MM.1S (cell line): ENCODE data around the gene CD300H.

Experiments used
- DNase-seq: peaks from one replicate; pipeline ENCODE4 v3.0.0-alpha.2; 2015
- H2AFZ ChIP-seq: fragments of 300-600 bp; sonication (generic); 2 replicates; pipeline ENCODE4 v1.6.0; 2016; ENCODE audit warnings: antibody characterized with exemption, low read length
- H3F3A ChIP-seq: fragments of 300-600 bp; sonication (generic); 2 replicates; pipeline ENCODE4 v1.6.1; 2016; ENCODE audit warnings: mild to moderate bottlenecking, antibody characterized with exemption, low read length, moderate library complexity, mixed read lengths; ENCODE audit not compliant: insufficient read depth
- H3K27ac ChIP-seq: fragments of 300-600 bp; sonication (generic); 2 replicates; pipeline ENCODE4 v1.5.1; 2016; ENCODE audit warnings: mild to moderate bottlenecking, low read length
- H3K27me3 ChIP-seq: fragments of 300-600 bp; sonication (generic); replicated peaks from 2 replicates; pipeline ENCODE4 v1.6.0; 2016; ENCODE audit warnings: low read length; ENCODE audit not compliant: insufficient read depth
- H3K36me3 ChIP-seq: fragments of 300-600 bp; sonication (generic); replicated peaks from 2 replicates; pipeline ENCODE4 v1.6.1; 2016; ENCODE audit warnings: mild to moderate bottlenecking, low read length, mixed read lengths; ENCODE audit not compliant: insufficient read depth
- H3K4me1 ChIP-seq: fragments of 300-600 bp; sonication (generic); 2 replicates; pipeline ENCODE4 v1.6.1; 2016; ENCODE audit warnings: low read length, mixed read lengths
- H3K4me2 ChIP-seq: fragments of 300-600 bp; sonication (generic); 2 replicates; pipeline ENCODE4 v1.6.0; 2016; ENCODE audit warnings: low read depth, low read length
- H3K4me3 ChIP-seq: fragments of 300-600 bp; sonication (generic); 2 replicates; pipeline ENCODE4 v1.5.1; 2016; ENCODE audit warnings: low read length, mixed read lengths
- H3K79me2 ChIP-seq: fragments of 300-600 bp; sonication (generic); 2 replicates; pipeline ENCODE4 v1.6.1; 2016; ENCODE audit warnings: mixed run types, low read length, mixed read lengths
- H3K9ac ChIP-seq: fragments of 300-600 bp; sonication (generic); 2 replicates; pipeline ENCODE4 v1.6.1; 2016; ENCODE audit warnings: low read length, mixed read lengths
- H3K9me2 ChIP-seq: fragments of 300-600 bp; sonication (generic); replicated peaks from 2 replicates; pipeline ENCODE4 v1.6.1; 2016; ENCODE audit warnings: mild to moderate bottlenecking, low read length, mixed read lengths; ENCODE audit not compliant: insufficient read depth
- H3K9me3 ChIP-seq: fragments of 300-600 bp; sonication (generic); replicated peaks from 2 replicates; pipeline ENCODE4 v1.6.1; 2016; ENCODE audit warnings: mild to moderate bottlenecking, low read length, mixed read lengths; ENCODE audit not compliant: insufficient read depth
- H4K20me1 ChIP-seq: fragments of 300-600 bp; sonication (generic); 2 replicates; pipeline ENCODE4 v1.6.1; 2016; ENCODE audit warnings: mild to moderate bottlenecking, low read length, moderate library complexity, mixed read lengths; ENCODE audit not compliant: insufficient read depth
- CTCF ChIP-seq: fragments of 300-600 bp; sonication (generic); IDR thresholded peaks from 2 replicates; pipeline ENCODE4 v1.5.1; 2016; ENCODE audit warnings: antibody characterized with exemption, low read length, mixed read lengths
- EZH2 ChIP-seq: fragments of 300-600 bp; sonication (generic); optimal IDR thresholded peaks from 2 replicates; pipeline ENCODE3; 2017; ENCODE audit warnings: low read depth, mild to moderate bottlenecking, antibody characterized with exemption, low read length, mixed read lengths
- EZH2phosphoT487 ChIP-seq: fragments of 300-600 bp; sonication (generic); IDR thresholded peaks from 2 replicates; pipeline ENCODE4 v1.6.1; 2018; ENCODE audit warnings: antibody characterized with exemption, low read length

Gene CD300H

GRCh38 chr17:74567397-74567796, at the start of gene CD300H:
Gene CD300H (minus strand): TSS chr17:74567509.
- no peak within 1 kb of the TSS for H2AFZ ChIP-seq
- H3K27me3 ChIP-seq = peaks cover 85% of the 10 kb centered on the region
- H3F3A ChIP-seq = no peaks in the 10 kb centered on the region
- H3K4me2 ChIP-seq = no peak within 1 kb of the TSS
- no peak within 1 kb of the TSS for H3K27ac ChIP-seq
- H3K9ac ChIP-seq = no peak within 1 kb of the TSS
- DNase-seq = no peak
- no peaks in the 10 kb centered on the region for H3K36me3 ChIP-seq
- no peaks in the 10 kb centered on the region for H3K9me2 ChIP-seq
- H4K20me1 ChIP-seq = no peaks in the 10 kb centered on the region
- H3K4me3 ChIP-seq = no peak within 1 kb of the TSS
- H3K79me2 ChIP-seq = no peaks in the 10 kb centered on the region
- H3K4me1 ChIP-seq = no peaks in the 10 kb centered on the region
- TF ChIP-seq CTCF (no peak), EZH2 (no peak), EZH2phosphoT487 (no peak)
- H3K9me3 ChIP-seq = no peaks in the 10 kb centered on the region

DNA sequence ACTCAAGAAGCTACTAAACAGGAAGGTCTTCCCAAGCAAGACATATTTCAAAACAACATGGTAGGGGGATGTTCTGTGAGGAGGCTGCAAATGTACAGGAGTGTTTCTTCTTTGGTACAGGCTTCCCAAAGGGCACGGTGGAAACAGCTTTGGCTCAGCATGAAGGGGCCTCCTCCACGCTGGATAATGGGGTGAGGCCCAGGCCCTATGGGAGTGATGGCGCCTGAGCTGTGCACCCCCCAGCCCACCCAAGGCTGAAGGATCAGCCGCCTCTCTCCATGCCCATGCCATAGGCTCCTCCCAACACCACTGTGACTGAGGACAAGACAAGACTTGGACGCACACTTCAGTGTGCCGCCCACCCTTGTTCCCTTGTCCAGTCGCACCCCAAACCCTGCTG, 49.4 kb upstream of the CD300H start:
- Histone ChIP-seq H3K9me3 (no peaks in the 10 kb centered on the region), H3K27me3 (peaks cover 97% of the 10 kb centered on the region), H3K4me2 (no peak overlapping the region), H3F3A (no peaks in the 10 kb centered on the region), H3K9me2 (no peaks in the 10 kb centered on the region), H3K4me3 (no peak overlapping the region), H3K27ac (no peak overlapping the region), H3K36me3 (no peaks in the 10 kb centered on the region), H3K9ac (no peak overlapping the region), H3K4me1 (no peaks in the 10 kb centered on the region), H4K20me1 (no peaks in the 10 kb centered on the region), H2AFZ (no peak overlapping the region), H3K79me2 (no peaks in the 10 kb centered on the region)
- no peak for DNase-seq
- TF ChIP-seq EZH2phosphoT487 (no peak), CTCF (no peak), EZH2 (no peak)

- H3K9me2 ChIP-seq = no peaks in the 10 kb centered on the region
- H3K4me2 ChIP-seq = no peak overlapping the region
- no peaks in the 10 kb centered on the region for H3K9me3 ChIP-seq
- H3K27ac ChIP-seq = no peak overlapping the region
- no peak overlapping the region for H3K9ac ChIP-seq
- no peak for DNase-seq
- H3K4me3 ChIP-seq = no peak overlapping the region
- no peaks in the 10 kb centered on the region for H3K36me3 ChIP-seq
- H3K79me2 ChIP-seq = no peaks in the 10 kb centered on the region
- H3K4me1 ChIP-seq = no peaks in the 10 kb centered on the region
- no peaks in the 10 kb centered on the region for H4K20me1 ChIP-seq
- TF ChIP-seq EZH2phosphoT487 (no peak), CTCF (no peak), EZH2 (no peak)
- H2AFZ ChIP-seq = no peak overlapping the region
- H3K27me3 ChIP-seq = peaks cover 96% of the 10 kb centered on the region
- no peaks in the 10 kb centered on the region for H3F3A ChIP-seq
Observed at GRCh38 chr17:74612046-74612445, 44.7 kb upstream of the CD300H start.

DNA sequence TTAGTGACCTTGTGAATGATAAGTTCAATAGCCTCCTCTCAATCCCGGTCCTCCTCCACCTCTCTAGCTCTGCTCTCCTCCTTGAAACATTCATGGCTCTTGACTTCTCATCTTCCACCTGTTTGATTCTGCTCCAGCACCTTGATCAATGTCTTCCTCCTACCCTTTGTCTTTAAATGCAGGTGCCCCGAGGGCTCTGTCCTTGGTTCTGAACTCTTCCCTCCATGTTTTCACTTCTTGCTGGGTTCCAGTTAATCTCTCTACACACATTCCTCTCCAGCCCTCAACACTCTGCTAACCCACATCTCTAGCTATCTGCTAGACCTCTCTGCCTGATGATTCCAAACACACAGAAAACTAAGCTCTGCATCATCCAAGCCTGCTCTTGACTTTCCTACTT, 42.8 kb upstream of the CD300H start:
- H3K27ac ChIP-seq = no peak overlapping the region
- H3K27me3 ChIP-seq = peaks cover 96% of the 10 kb centered on the region
- H3F3A ChIP-seq = no peaks in the 10 kb centered on the region

More for the DNA sequence above, 42.8 kb upstream of the CD300H start:
- Histone ChIP-seq H4K20me1 (no peaks in the 10 kb centered on the region), H3K79me2 (no peaks in the 10 kb centered on the region), H3K4me1 (no peaks in the 10 kb centered on the region), H3K4me2 (no peak overlapping the region), H3K9me2 (no peaks in the 10 kb centered on the region), H3K9ac (no peak overlapping the region), H3K9me3 (no peaks in the 10 kb centered on the region), H3K4me3 (no peak overlapping the region), H2AFZ (no peak overlapping the region), H3K36me3 (no peaks in the 10 kb centered on the region)
- TF ChIP-seq EZH2 (no peak), CTCF (no peak), EZH2phosphoT487 (no peak)
- DNase-seq = no peak
